ENCODE results near the gene SEBOX. TPM values are rescaled to one million over a fixed set of nuclear protein-coding genes. Genes with fewer than 3 reads are reported as not detected.

The SEBOX gene
- total RNA-seq, 1 donor from 2014 or later, result not detected

GRCh38 chr17:28350271-28350670 lies 14.7 kb downstream of the SEBOX start:
- H3K4me1 Mint-ChIP-seq (ENCODE audit: low read depth), result peaks cover 6% of the 10 kb centered on the region
- H3K36me3 Mint-ChIP-seq (ENCODE audit: low read depth), result peaks cover 58% of the 10 kb centered on the region
- no peak overlapping the region for H3K27ac Mint-ChIP-seq
- DNase-seq (ENCODE audit: low spot score), result no peak
- H3K27me3 Mint-ChIP-seq (ENCODE audit: insufficient read depth), result no peaks in the 10 kb centered on the region
- no peak overlapping the region for H3K4me3 Mint-ChIP-seq
- no peaks in the 10 kb centered on the region for H3K9me3 Mint-ChIP-seq
- intact Hi-C loops (cut with micrococcal nuclease), result no loop called here

GRCh38 chr17:28348979-28349378 lies 16.0 kb downstream of the SEBOX start:
- Mint-ChIP-seq H3K27me3 (ENCODE audit: insufficient read depth) (no peaks in the 10 kb centered on the region), H3K4me1 (ENCODE audit: low read depth) (no peaks in the 10 kb centered on the region), H3K27ac (no peak overlapping the region), H3K36me3 (ENCODE audit: low read depth) (peaks cover 57% of the 10 kb centered on the region), H3K4me3 (no peak overlapping the region), H3K9me3 (no peaks in the 10 kb centered on the region)
- intact Hi-C loops (cut with micrococcal nuclease), result no loop called here
- no peak for DNase-seq (ENCODE audit: low spot score)

GRCh38 chr17:28347261-28347891 lies 17.6 kb downstream of the SEBOX start:
- intact Hi-C loops (cut with micrococcal nuclease), result no loop called here
- Mint-ChIP-seq H3K27ac (no peak overlapping the region), H3K36me3 (ENCODE audit: low read depth) (peaks cover 54% of the 10 kb centered on the region), H3K27me3 (ENCODE audit: insufficient read depth) (no peaks in the 10 kb centered on the region), H3K4me1 (ENCODE audit: low read depth) (no peaks in the 10 kb centered on the region), H3K9me3 (no peaks in the 10 kb centered on the region), H3K4me3 (no peak overlapping the region)
- no peak for DNase-seq (ENCODE audit: low spot score)

- intact Hi-C loops (cut with micrococcal nuclease), result no loop called here
- DNase-seq (ENCODE audit: low spot score), result no peak
- no peak overlapping the region for H3K27ac Mint-ChIP-seq
- no peak overlapping the region for H3K4me3 Mint-ChIP-seq
- H3K9me3 Mint-ChIP-seq, result no peaks in the 10 kb centered on the region
- H3K27me3 Mint-ChIP-seq (ENCODE audit: insufficient read depth), result no peaks in the 10 kb centered on the region
- peaks cover 56% of the 10 kb centered on the region for H3K36me3 Mint-ChIP-seq (ENCODE audit: low read depth)
- H3K4me1 Mint-ChIP-seq (ENCODE audit: low read depth), result no peaks in the 10 kb centered on the region
These were observed 18.2 kb downstream of the SEBOX start for GRCh38 chr17:28346746-28347246.

- no peak for DNase-seq (ENCODE audit: low spot score)
- intact Hi-C loops (cut with micrococcal nuclease), result no loop called here
- Mint-ChIP-seq H3K27ac (no peak overlapping the region), H3K9me3 (no peaks in the 10 kb centered on the region), H3K4me1 (ENCODE audit: low read depth) (no peaks in the 10 kb centered on the region), H3K4me3 (no peak overlapping the region), H3K36me3 (ENCODE audit: low read depth) (peaks cover 50% of the 10 kb centered on the region), H3K27me3 (ENCODE audit: insufficient read depth) (no peaks in the 10 kb centered on the region)
These were observed 18.8 kb downstream of the SEBOX start for GRCh38 chr17:28346199-28346580.

GRCh38 chr17:28345419-28346198 lies 19.4 kb downstream of the SEBOX start:
- DNase-seq (ENCODE audit: low spot score), result no peak
- Mint-ChIP-seq H3K4me3 (no peak overlapping the region), H3K27me3 (ENCODE audit: insufficient read depth) (no peaks in the 10 kb centered on the region), H3K4me1 (ENCODE audit: low read depth) (no peaks in the 10 kb centered on the region), H3K9me3 (no peaks in the 10 kb centered on the region), H3K36me3 (ENCODE audit: low read depth) (peaks cover 46% of the 10 kb centered on the region), H3K27ac (no peak overlapping the region)
- intact Hi-C loops (cut with micrococcal nuclease), result no loop called here

GRCh38 chr17:28344435-28344901 lies 20.5 kb downstream of the SEBOX start:
- Mint-ChIP-seq H3K36me3 (ENCODE audit: low read depth) (peaks cover 45% of the 10 kb centered on the region), H3K9me3 (no peaks in the 10 kb centered on the region), H3K27ac (no peak overlapping the region), H3K4me1 (ENCODE audit: low read depth) (no peaks in the 10 kb centered on the region), H3K4me3 (no peak overlapping the region), H3K27me3 (ENCODE audit: insufficient read depth) (no peaks in the 10 kb centered on the region)
- intact Hi-C loops (cut with micrococcal nuclease), result no loop called here
- no peak for DNase-seq (ENCODE audit: low spot score)

- H3K27ac Mint-ChIP-seq, result no peak overlapping the region
- H3K4me3 Mint-ChIP-seq, result no peak overlapping the region
These were observed 21.0 kb downstream of the SEBOX start for GRCh38 chr17:28344011-28344410.

GRCh38 chr17:28343491-28343932 lies 21.5 kb downstream of the SEBOX start:
- no peak for DNase-seq (ENCODE audit: low spot score)
- Mint-ChIP-seq H3K36me3 (ENCODE audit: low read depth) (peaks cover 48% of the 10 kb centered on the region), H3K27ac (no peak overlapping the region), H3K27me3 (ENCODE audit: insufficient read depth) (no peaks in the 10 kb centered on the region), H3K4me3 (no peak overlapping the region), H3K4me1 (ENCODE audit: low read depth) (peaks cover 2% of the 10 kb centered on the region), H3K9me3 (no peaks in the 10 kb centered on the region)
- intact Hi-C loops (cut with micrococcal nuclease), result no loop called here

More at GRCh38 chr17:28344011-28344410, 21.0 kb downstream of the SEBOX start:
- Mint-ChIP-seq H3K9me3 (no peaks in the 10 kb centered on the region), H3K27me3 (ENCODE audit: insufficient read depth) (no peaks in the 10 kb centered on the region), H3K36me3 (ENCODE audit: low read depth) (peaks cover 48% of the 10 kb centered on the region), H3K4me1 (ENCODE audit: low read depth) (no peaks in the 10 kb centered on the region)
- no peak for DNase-seq (ENCODE audit: low spot score)
- intact Hi-C loops (cut with micrococcal nuclease), result no loop called here

- Mint-ChIP-seq H3K4me3 (no peak overlapping the region), H3K9me3 (no peaks in the 10 kb centered on the region), H3K27ac (no peak overlapping the region), H3K36me3 (ENCODE audit: low read depth) (peaks cover 45% of the 10 kb centered on the region), H3K27me3 (ENCODE audit: insufficient read depth) (no peaks in the 10 kb centered on the region), H3K4me1 (ENCODE audit: low read depth) (peaks cover 12% of the 10 kb centered on the region)
- intact Hi-C loops (cut with micrococcal nuclease), result no loop called here
- DNase-seq (ENCODE audit: low spot score), result no peak
These were observed 22.7 kb downstream of the SEBOX start for GRCh38 chr17:28342313-28342712.

GRCh38 chr17:28341516-28341915 lies 23.5 kb downstream of the SEBOX start:
- no peak overlapping the region for H3K4me3 Mint-ChIP-seq
- intact Hi-C loops (cut with micrococcal nuclease), result no loop called here
- no peaks in the 10 kb centered on the region for H3K9me3 Mint-ChIP-seq
- no peak for DNase-seq (ENCODE audit: low spot score)
- H3K4me1 Mint-ChIP-seq (ENCODE audit: low read depth), result peaks cover 20% of the 10 kb centered on the region
- H3K36me3 Mint-ChIP-seq (ENCODE audit: low read depth), result peaks cover 40% of the 10 kb centered on the region
- no peak overlapping the region for H3K27ac Mint-ChIP-seq
- no peaks in the 10 kb centered on the region for H3K27me3 Mint-ChIP-seq (ENCODE audit: insufficient read depth)

- peaks cover 34% of the 10 kb centered on the region for H3K36me3 Mint-ChIP-seq (ENCODE audit: low read depth)
- no peak for DNase-seq (ENCODE audit: low spot score)
- intact Hi-C loops (cut with micrococcal nuclease), result no loop called here
- H3K4me3 Mint-ChIP-seq, result no peak overlapping the region
- no peaks in the 10 kb centered on the region for H3K27me3 Mint-ChIP-seq (ENCODE audit: insufficient read depth)
- H3K27ac Mint-ChIP-seq, result no peak overlapping the region
- H3K4me1 Mint-ChIP-seq (ENCODE audit: low read depth), result peaks cover 25% of the 10 kb centered on the region
- no peaks in the 10 kb centered on the region for H3K9me3 Mint-ChIP-seq
These were observed 24.6 kb downstream of the SEBOX start for GRCh38 chr17:28340374-28340773.

GRCh38 chr17:28339431-28339830 lies 25.6 kb downstream of the SEBOX start:
- no peaks in the 10 kb centered on the region for H3K27me3 Mint-ChIP-seq (ENCODE audit: insufficient read depth)
- intact Hi-C loops (cut with micrococcal nuclease), result loop anchor here (5.0 kb wide), 2 partner anchors 68 to 258 kb away; partner anchors contain the start of genes SLC46A1 and SPAG5
- H3K4me3 Mint-ChIP-seq, result no peak overlapping the region
- H3K4me1 Mint-ChIP-seq (ENCODE audit: low read depth), result peaks cover 30% of the 10 kb centered on the region
- peaks cover 31% of the 10 kb centered on the region for H3K36me3 Mint-ChIP-seq (ENCODE audit: low read depth)
- no peaks in the 10 kb centered on the region for H3K9me3 Mint-ChIP-seq
- no peak for DNase-seq (ENCODE audit: low spot score)
- H3K27ac Mint-ChIP-seq, result no peak overlapping the region

Data from activated T-helper 1 cell treated with anti-CD3 and anti-CD28 coated beads, Interleukin-12 subunit alpha, Interleukin-12 subunit beta, Interleukin-2, Interleukin-4 antibody, amounts not matched to agents 30 ng/mL and 10 ng/mL and 1 ng/mL, durations not matched to agents 14 hours and 24 hours and 36 hours (primary cell).